GM12865 (cell line): Measurements from ENCODE around the gene TMEFF2.
"Not testable (repeated sequence)": the region's sequence is repeated elsewhere in the genome, so short reads cannot be mapped to it uniquely, and the experiment has no call there.

Source experiments
- DNase-seq: peaks from one replicate; pipeline ENCODE4 v3.0.0; 2010; ENCODE audit warnings: low read depth
- H3K4me3 ChIP-seq: 2 replicates; pipeline ENCODE4 v1.5.1; 2011; ENCODE audit warnings: mild to moderate bottlenecking, low read depth, low read length, control low read depth
- TF ChIP-seq, protein P1 (sequence below): IDR thresholded peaks from 2 replicates; pipeline ENCODE4 v1.5.1; 2011; ENCODE audit warnings: low read length, control low read depth, low read depth, inconsistent platforms; ENCODE audit not compliant: insufficient read depth; ENCODE audit errors: missing control alignments

Gene TMEFF2

DNA sequence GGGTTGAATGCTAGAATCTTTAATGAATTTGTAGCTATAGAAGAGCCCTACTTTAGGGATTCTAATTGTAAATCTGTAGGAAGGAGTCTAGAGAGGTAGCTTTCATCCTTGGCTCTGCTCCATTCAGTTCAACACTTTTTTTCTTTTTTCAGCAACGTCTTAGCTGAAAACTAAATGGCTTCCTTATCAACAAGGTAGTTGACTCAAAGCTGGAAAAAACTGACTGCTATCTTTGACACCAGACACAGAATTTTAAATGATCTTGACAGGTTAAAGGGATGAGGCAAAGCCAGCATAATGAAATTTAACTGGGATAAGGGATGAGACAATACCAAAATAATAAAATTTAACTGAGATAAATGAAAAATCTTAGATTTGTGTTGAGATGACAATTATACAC lies 54.9 kb downstream of the TMEFF2 start:
- no peak for DNase-seq
- no peak overlapping the region for H3K4me3 ChIP-seq
- TF ChIP-seq, protein P1, sequence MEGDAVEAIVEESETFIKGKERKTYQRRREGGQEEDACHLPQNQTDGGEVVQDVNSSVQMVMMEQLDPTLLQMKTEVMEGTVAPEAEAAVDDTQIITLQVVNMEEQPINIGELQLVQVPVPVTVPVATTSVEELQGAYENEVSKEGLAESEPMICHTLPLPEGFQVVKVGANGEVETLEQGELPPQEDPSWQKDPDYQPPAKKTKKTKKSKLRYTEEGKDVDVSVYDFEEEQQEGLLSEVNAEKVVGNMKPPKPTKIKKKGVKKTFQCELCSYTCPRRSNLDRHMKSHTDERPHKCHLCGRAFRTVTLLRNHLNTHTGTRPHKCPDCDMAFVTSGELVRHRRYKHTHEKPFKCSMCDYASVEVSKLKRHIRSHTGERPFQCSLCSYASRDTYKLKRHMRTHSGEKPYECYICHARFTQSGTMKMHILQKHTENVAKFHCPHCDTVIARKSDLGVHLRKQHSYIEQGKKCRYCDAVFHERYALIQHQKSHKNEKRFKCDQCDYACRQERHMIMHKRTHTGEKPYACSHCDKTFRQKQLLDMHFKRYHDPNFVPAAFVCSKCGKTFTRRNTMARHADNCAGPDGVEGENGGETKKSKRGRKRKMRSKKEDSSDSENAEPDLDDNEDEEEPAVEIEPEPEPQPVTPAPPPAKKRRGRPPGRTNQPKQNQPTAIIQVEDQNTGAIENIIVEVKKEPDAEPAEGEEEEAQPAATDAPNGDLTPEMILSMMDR, result no peak

DNA sequence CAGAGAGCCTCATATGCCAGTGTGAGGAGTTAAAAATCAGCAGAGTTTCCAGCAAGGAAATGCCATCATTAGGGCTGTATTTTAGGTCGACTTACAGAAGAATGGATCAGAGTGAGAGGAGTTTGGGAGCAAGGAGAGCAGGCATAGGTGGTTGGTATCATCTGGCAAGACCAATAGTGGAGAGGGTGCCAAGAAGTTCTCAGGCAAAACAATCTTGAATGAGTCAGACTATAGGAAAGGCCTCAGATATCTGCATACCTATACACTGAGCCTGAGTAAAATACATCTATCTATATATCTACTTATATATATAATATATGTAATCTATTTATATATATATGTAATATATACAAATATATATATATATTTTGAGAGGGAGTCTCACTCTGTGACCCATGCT lies 57.3 kb downstream of the TMEFF2 start:
- no peak overlapping the region for H3K4me3 ChIP-seq
- no peak for DNase-seq
- TF ChIP-seq, protein P1, result no peak

GRCh38 chr2:192132604-192133003 lies 62.1 kb downstream of the TMEFF2 start:
- not testable (repeated sequence) for DNase-seq, H3K4me3 ChIP-seq

GRCh38 chr2:192130312-192130711 lies 64.4 kb downstream of the TMEFF2 start:
- DNase-seq, H3K4me3 ChIP-seq: not testable (repeated sequence)

DNA sequence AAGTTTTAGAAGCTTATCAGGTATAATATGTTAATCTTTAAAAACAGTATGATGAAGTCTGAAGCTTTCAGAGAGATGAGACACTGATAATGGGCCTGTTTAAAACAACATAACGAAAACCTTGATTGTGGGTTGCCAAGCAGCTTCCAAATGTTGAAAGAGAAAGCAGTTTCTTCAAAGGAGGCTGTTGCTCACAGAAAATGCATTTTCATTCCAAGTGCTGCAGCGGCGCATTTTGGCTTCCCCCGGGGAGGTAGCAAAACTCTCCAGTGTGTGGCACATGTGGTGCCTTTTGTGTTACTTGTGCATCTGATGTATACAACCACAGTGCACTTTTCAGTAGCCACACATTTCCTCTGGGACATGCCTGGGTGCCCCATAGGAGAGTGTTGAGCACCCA lies 66.1 kb downstream of the TMEFF2 start:
- H3K4me3 ChIP-seq, result no peak overlapping the region
- no peak for DNase-seq
- TF ChIP-seq, protein P1, result no peak

DNA sequence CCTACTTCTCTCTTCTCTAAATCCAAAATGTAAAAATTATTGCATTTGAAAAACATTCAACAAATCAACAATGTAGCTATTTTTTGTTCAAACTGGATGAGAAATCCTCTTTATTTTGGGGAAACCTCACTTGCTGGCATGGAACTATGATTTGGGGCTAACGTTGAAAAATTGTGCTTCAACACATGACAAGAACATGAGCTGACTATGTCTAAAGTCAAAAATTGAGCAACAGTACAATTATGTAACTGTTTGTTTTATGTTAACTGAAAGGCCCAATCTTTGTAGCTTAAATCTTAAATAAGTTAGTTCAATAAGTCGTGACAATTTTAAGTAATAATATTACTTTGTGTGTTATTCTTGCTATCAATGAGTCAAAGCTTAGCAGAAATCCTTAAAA lies 67.3 kb downstream of the TMEFF2 start:
- TF ChIP-seq, protein P1, result no peak
- H3K4me3 ChIP-seq, result no peak overlapping the region
- no peak for DNase-seq

- TF ChIP-seq, protein P1, result no peak
- no peak overlapping the region for H3K4me3 ChIP-seq
- no peak for DNase-seq
These were observed 67.8 kb downstream of the TMEFF2 start for GRCh38 chr2:192126912-192127311.

DNA sequence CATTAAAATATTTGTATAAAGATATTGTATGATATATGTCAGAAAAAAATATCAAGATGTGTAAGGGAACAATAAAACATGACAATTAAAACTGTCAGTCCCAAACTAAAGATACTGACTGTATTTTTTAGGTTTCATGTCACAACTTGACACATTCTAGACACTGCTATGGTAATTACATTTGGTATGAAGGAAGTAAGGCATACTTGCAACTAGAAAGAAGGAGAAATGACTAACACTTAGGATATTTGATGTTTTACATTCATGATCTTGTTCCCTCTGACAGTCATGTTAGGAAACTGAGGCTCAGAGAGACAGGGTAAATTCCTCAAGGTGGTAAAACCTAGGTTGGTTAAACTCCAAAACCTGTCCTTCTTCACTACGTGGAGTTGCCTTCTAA lies 68.3 kb downstream of the TMEFF2 start:
- H3K4me3 ChIP-seq, result no peak overlapping the region
- TF ChIP-seq, protein P1, result no peak
- DNase-seq, result no peak
